Smooth muscle cell (in vitro differentiated cells): ENCODE measurements around the gene BMERB1. TPM values are rescaled to one million over a fixed set of nuclear protein-coding genes. Genes with fewer than 3 reads are reported as not detected.

Experiments
- DNase-seq: peaks from one replicate; lab custom pipeline; 2025; ENCODE audit not compliant: unreplicated experiment; lab: John Stamatoyannopoulos, UW
- H2AFZ ChIP-seq: fragments of 200-600 bp; sonication (generic); 2 replicates; pipeline ENCODE4 v1.6.0; 2016; ENCODE audit warnings: antibody characterized with exemption, low read depth, mild to moderate bottlenecking
- H3F3A ChIP-seq: fragments of 200-600 bp; sonication (generic); 2 replicates; pipeline ENCODE4 v1.6.0; 2017; ENCODE audit warnings: antibody characterized with exemption, low read depth
- H3K27ac ChIP-seq: fragments of 200-600 bp; sonication (generic); 2 replicates; pipeline ENCODE4 v1.5.1; 2016; ENCODE audit warnings: low read depth, mild to moderate bottlenecking
- H3K27me3 ChIP-seq: fragments of 200-600 bp; sonication (generic); 2 replicates; pipeline ENCODE4 v1.6.1; 2016; ENCODE audit warnings: low read depth, mild to moderate bottlenecking
- H3K36me3 ChIP-seq: fragments of 200-600 bp; sonication (generic); 2 replicates; pipeline ENCODE4 v1.5.1; 2016; ENCODE audit warnings: low read depth
- H3K4me1 ChIP-seq: fragments of 200-600 bp; sonication (generic); 2 replicates; pipeline ENCODE4 v1.5.1; 2016; ENCODE audit warnings: low read depth
- H3K4me2 ChIP-seq: fragments of 200-600 bp; sonication (generic); 2 replicates; pipeline ENCODE4 v1.6.0; 2016; ENCODE audit warnings: mild to moderate bottlenecking
- H3K4me3 ChIP-seq: fragments of 200-600 bp; sonication (generic); 2 replicates; pipeline ENCODE4 v1.5.1; 2016; ENCODE audit warnings: mild to moderate bottlenecking
- H3K79me2 ChIP-seq: fragments of 200-600 bp; sonication (generic); 2 replicates; pipeline ENCODE4 v1.6.0; 2016; ENCODE audit warnings: low read depth, mild to moderate bottlenecking
- H3K9ac ChIP-seq: fragments of 200-600 bp; sonication (generic); 2 replicates; pipeline ENCODE4 v1.6.0; 2016; ENCODE audit warnings: low read depth
- H3K9me3 ChIP-seq: fragments of 200-600 bp; sonication (generic); replicated peaks from 2 replicates; pipeline ENCODE4 v1.5.1; 2016; ENCODE audit warnings: low read depth
- H4K20me1 ChIP-seq: fragments of 200-600 bp; sonication (generic); 2 replicates; pipeline ENCODE4 v1.6.0; 2016; ENCODE audit warnings: low read depth
- CTCF ChIP-seq: fragments of 200-600 bp; sonication (generic); IDR thresholded peaks from 2 replicates; pipeline ENCODE4 v1.5.1; 2017; ENCODE audit warnings: borderline replicate concordance, mild to moderate bottlenecking, antibody characterized with exemption; ENCODE audit not compliant: insufficient read depth, poor library complexity, severe bottlenecking
- WGBS: methylation state at CpG from one replicate; pipeline ENCODE4 v1.1.7; 2016; ENCODE audit warnings: low lambda C conversion rate; 5-methylcytosine and 5-hydroxymethylcytosine counted together
- polyA plus RNA-seq: library from polyadenylated mRNA; unstranded; fragments of >200 nt; fragmentation: Nextera tagmentation; extraction: Ambion mirVana; gene quantifications from 2 replicates; pipeline ENCODE4 v1.2.1, GENCODE V29; 2016
- total RNA-seq: library from RNA; depleted of rRNA; stranded (reverse); fragments of >200 nt; gene quantifications from 2 replicates; pipeline ENCODE4 v1.2.3, GENCODE V29; 2014

BMERB1 gene
- total and polyA plus RNA-seq, 2 experiments from 2014 or later: 16.5 to 20.0 TPM

DNA sequence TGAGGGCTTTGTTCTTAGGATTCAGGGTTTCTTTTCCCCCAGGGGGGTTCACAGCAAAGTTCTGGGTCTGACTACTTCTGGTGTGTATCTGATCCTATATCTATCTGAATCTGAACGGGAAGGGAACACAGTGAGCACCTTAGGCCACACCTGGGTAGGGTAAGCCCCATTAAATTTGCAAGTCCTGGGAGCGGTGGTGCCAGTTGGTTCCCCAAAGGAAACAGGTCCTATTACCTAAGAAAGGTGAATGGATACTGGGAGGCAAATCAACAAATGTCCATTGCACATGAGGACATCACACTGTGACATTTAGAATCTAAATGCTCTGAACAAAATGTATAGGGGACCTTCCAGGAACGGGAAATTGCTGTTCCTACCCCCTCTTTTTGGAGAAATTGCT, 54.6 kb downstream of the BMERB1 start:
- Histone ChIP-seq H4K20me1 (no peaks in the 10 kb centered on the region), H3K4me2 (peak overlapping the region; percentile 60), H3K27ac (peak overlapping the region; percentile 89), H3K9ac (peak overlapping the region; percentile 52), H3K9me3 (no peaks in the 10 kb centered on the region), H3K79me2 (no peaks in the 10 kb centered on the region), H3K27me3 (no peaks in the 10 kb centered on the region), H3K4me1 (no peaks in the 10 kb centered on the region), H3K36me3 (no peaks in the 10 kb centered on the region), H2AFZ (no peak overlapping the region), H3F3A (peaks cover 5% of the 10 kb centered on the region), H3K4me3 (no peak overlapping the region)
- TF ChIP-seq CTCF: no peak
- no peak for DNase-seq
- 95% methylated on average over 3 of the region's 3 CpGs for WGBS

DNA sequence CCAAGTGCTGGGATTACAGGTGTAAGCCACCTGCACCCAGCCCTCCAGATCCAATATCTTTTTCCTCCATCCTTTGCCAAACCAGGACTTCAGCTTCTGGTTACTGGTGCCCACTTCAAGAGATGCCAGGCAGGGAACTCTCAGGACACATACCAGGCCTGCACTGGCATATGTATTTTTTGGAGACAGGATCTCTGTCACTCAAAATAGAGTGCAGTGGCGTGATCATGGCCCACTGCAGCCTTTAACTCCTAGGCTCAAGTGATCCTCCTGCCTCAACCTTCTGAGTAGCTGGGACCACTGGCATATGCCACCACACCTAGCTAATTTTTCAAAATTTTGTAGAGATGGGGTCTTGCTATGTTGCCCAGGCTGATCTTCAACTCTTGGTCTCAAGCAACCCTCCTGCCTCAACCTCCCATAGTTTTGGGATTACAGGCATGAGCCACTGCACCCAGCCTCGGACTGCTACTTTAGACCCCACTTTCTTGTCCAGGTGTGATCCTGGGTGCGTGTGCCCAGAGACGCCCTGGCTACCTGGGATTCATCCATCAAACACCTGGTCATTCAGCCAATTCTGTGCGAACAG, 55.8 kb downstream of the BMERB1 start:
- no peaks in the 10 kb centered on the region for H3K79me2 ChIP-seq

DNA sequence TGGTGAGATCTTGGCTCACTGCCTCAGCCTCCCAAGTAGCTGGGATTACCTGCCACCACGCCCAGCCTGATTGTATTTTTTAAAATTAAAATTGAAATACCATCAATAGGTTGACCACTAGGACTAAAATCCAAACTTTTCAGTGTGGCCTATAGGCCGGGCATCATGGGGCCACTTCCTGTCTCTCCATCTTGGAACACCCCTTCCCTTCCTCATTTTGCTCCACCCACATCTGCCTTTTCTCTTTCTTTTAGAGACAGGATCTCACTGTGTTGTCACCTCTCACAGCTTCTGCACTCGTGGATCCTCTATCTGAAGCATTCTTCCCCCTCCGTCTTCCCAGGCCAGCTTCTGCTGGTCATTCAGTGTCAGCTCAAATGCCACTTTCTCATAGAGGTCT, 57.0 kb downstream of the BMERB1 start:
- Histone ChIP-seq H2AFZ (no peak overlapping the region), H3K4me3 (no peak overlapping the region), H3K27ac (no peak overlapping the region), H3F3A (peaks cover 5% of the 10 kb centered on the region), H4K20me1 (no peaks in the 10 kb centered on the region), H3K4me2 (no peak overlapping the region), H3K36me3 (no peaks in the 10 kb centered on the region), H3K9me3 (no peaks in the 10 kb centered on the region), H3K79me2 (no peaks in the 10 kb centered on the region), H3K9ac (no peak overlapping the region), H3K4me1 (no peaks in the 10 kb centered on the region), H3K27me3 (no peaks in the 10 kb centered on the region)
- no peak for DNase-seq
- no peak for TF ChIP-seq CTCF
- WGBS: 83% methylated on average over 4 of the region's 4 CpGs

More for the DNA sequence above, 55.8 kb downstream of the BMERB1 start:
- peaks cover 5% of the 10 kb centered on the region for H3F3A ChIP-seq
- H3K4me3 ChIP-seq: no peak overlapping the region
- H3K4me1 ChIP-seq: no peaks in the 10 kb centered on the region
- DNase-seq: no peak
- no peaks in the 10 kb centered on the region for H4K20me1 ChIP-seq
- 98% methylated on average over 5 of the region's 5 CpGs for WGBS
- no peaks in the 10 kb centered on the region for H3K9me3 ChIP-seq
- no peak overlapping the region for H2AFZ ChIP-seq
- H3K27ac ChIP-seq: peak overlapping the region; percentile 89
- no peaks in the 10 kb centered on the region for H3K27me3 ChIP-seq
- TF ChIP-seq CTCF: no peak
- H3K4me2 ChIP-seq: peak overlapping the region; percentile 65
- H3K9ac ChIP-seq: peak overlapping the region; percentile 16
- no peaks in the 10 kb centered on the region for H3K36me3 ChIP-seq

DNA sequence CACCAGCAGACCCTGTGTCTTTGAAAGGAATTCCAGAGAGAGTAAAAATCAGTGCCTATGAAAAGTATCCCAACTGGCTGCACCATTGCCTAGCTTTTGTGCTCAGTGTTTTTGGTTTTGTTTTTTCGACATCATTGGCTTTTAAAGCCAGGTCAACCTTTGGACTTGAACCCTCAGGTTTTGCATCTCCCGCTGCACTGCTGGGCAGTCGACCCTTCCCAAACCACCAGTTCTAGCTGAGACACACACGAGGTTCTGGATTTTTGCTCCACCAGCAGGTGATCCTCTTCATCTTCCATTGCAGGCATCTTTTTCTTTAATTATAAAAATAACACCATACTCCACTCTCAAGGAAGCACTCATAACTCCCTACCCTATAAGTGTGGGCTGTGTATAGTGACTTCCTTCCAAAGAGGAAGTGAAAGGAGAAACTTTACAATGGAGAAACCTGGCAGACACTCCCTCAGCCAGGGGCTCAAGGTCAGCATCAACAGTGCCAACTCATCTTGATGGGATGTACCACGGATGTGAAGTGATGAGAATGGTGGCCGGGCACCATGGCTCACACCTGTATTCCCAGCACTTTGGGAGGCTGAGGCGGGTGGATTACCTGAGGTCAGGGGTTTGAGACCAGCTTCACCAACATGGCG, 57.8 kb downstream of the BMERB1 start:
- no peak overlapping the region for H3K27ac ChIP-seq
- no peaks in the 10 kb centered on the region for H3K27me3 ChIP-seq
- H4K20me1 ChIP-seq: no peaks in the 10 kb centered on the region
- peaks cover 5% of the 10 kb centered on the region for H3F3A ChIP-seq
- 83% methylated on average over 8 of the region's 8 CpGs for WGBS
- H3K9me3 ChIP-seq: no peaks in the 10 kb centered on the region
- H2AFZ ChIP-seq: no peak overlapping the region
- no peaks in the 10 kb centered on the region for H3K79me2 ChIP-seq
- H3K9ac ChIP-seq: no peak overlapping the region
- no peak for TF ChIP-seq CTCF
- no peaks in the 10 kb centered on the region for H3K36me3 ChIP-seq
- no peaks in the 10 kb centered on the region for H3K4me1 ChIP-seq
- DNase-seq: no peak
- H3K4me2 ChIP-seq: no peak overlapping the region
- no peak overlapping the region for H3K4me3 ChIP-seq
